LNCaP clone FGC (cell line): ENCODE data around the gene PPIL1.

ENCODE experiments used
- DNase-seq: peaks from one replicate; pipeline ENCODE4 v3.0.0-alpha.2; 2011; ENCODE audit warnings: low read depth
- H3K4me3 ChIP-seq: 2 replicates; pipeline ENCODE4 v1.5.1; 2011; ENCODE audit warnings: mild to moderate bottlenecking, low read depth, low read length, control low read depth
- CTCF ChIP-seq: IDR thresholded peaks from 2 replicates; pipeline ENCODE4 v1.5.1; 2012; ENCODE audit warnings: mild to moderate bottlenecking; ENCODE audit not compliant: control insufficient read depth, insufficient read depth; ENCODE audit errors: extremely low read depth

PPIL1 gene

GRCh38 chr6:36862848-36863382 is 11.7 kb downstream of the PPIL1 start:
- no peak for DNase-seq

GRCh38 chr6:36862164-36862847 is 12.3 kb downstream of the PPIL1 start:
- H3K4me3 ChIP-seq: no peak overlapping the region
- TF ChIP-seq CTCF: no peak
- no peak for DNase-seq

More at GRCh38 chr6:36862848-36863382, 11.7 kb downstream of the PPIL1 start:
- H3K4me3 ChIP-seq: no peak overlapping the region
- no peak for TF ChIP-seq CTCF

- DNase-seq: no peak
- H3K4me3 ChIP-seq: no peak overlapping the region
- no peak for TF ChIP-seq CTCF
Observed at GRCh38 chr6:36860126-36860525, 14.5 kb downstream of the PPIL1 start.

- H3K4me3 ChIP-seq: no peak overlapping the region
- no peak for TF ChIP-seq CTCF
- no peak for DNase-seq
Observed at GRCh38 chr6:36858407-36858981, 16.1 kb downstream of the PPIL1 start.

GRCh38 chr6:36857325-36857724 is 17.3 kb downstream of the PPIL1 start:
- no peak for DNase-seq
- no peak overlapping the region for H3K4me3 ChIP-seq
- TF ChIP-seq CTCF: no peak

GRCh38 chr6:36856277-36856676 is 18.3 kb downstream of the PPIL1 start:
- DNase-seq: no peak
- no peak overlapping the region for H3K4me3 ChIP-seq

More at GRCh38 chr6:36856277-36856676, 18.3 kb downstream of the PPIL1 start:
- no peak for TF ChIP-seq CTCF
